ENCODE results near the gene CKS2. TPM values are rescaled to one million over a fixed set of nuclear protein-coding genes. Genes with fewer than 3 reads are reported as not detected.
"Not testable (repeated sequence)": the region's sequence is repeated elsewhere in the genome, so short reads cannot be mapped to it uniquely, and the experiment has no call there.

Gene CKS2
- 370 and 380 TPM in 2 replicates for total RNA-seq (2014; rRNA removed; shearing (Covaris generic))
- 360 and 373 TPM in 2 replicates for polyA plus RNA-seq (2015; cell fraction: cytosol; rRNA removed)
- polyA plus RNA-seq (2015; cell fraction: nucleus; rRNA removed), result 152 and 158 TPM in 2 replicates

DNA sequence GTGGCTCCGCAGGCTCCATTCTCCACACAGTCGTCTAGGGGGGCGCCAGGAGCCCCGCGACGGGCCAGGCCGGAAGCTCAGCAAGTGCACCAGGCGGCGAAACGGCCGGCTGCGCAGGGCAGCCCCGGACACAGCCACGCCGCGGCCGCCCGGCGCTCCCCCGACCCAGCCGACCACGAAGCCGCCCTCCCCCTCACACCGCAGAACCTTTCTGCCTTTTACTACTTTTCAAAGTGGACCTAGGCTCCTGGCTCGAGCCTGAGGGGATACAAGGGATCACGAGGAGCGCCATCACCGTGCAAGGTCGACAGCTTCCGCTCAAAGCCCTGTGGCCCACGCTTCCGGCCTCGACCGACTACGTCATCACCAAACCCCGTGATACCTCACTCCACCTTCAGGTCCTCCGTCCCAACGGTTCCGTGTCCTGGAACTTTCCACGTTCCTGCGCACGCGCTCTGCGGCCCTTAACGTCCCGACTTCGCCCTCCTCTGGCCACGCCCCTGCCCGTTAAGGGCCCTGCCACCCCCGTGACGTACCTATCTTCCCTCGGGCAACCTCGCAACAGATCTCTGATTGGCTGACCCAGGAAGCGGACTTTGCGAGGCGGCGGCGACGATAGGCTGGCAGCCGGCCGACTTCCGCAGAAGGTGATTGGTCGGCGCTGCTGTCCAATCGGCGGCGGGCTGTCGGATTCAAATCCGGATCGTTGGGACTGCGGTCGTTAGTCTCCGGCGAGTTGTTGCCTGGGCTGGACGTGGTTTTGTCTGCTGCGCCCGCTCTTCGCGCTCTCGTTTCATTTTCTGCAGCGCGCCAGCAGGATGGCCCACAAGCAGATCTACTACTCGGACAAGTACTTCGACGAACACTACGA lies at the start of gene CKS2:
TSS of gene CKS2 (plus strand) at position 721 of the 871 bp plus-strand sequence. CDS start at position 819, 98 bp downstream.
- peak; percentile 100 for DNase-seq (ENCODE audit: low read depth)

GRCh38 chr9:89273528-89274279 lies 37.3 kb upstream of the CKS2 start:
- no peak for DNase-seq (ENCODE audit: low read depth)

DNA sequence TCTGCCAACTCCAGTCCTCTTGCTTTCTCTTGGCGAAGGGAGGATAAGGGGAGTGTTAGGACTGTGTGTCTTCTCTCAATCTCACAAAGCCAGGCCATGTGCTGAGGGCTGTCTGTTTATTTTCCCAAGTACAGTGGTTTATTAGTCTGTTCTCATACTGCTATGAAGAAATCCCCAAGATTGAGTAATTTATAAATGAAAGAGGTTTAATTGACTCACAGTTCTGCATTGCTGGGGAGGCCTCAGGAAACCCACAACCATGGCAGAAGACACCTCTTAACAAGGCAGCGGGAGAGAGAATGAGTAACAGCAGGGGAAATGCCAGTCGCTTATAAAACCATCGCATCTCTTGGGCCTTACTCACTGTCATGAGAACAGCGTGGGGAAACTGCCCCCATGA lies 36.2 kb upstream of the CKS2 start:
- peak; percentile 96 for DNase-seq (ENCODE audit: low read depth)

- not testable (repeated sequence) for DNase-seq (ENCODE audit: low read depth)
Measured at GRCh38 chr9:89276040-89276439, 35.0 kb upstream of the CKS2 start.

DNA sequence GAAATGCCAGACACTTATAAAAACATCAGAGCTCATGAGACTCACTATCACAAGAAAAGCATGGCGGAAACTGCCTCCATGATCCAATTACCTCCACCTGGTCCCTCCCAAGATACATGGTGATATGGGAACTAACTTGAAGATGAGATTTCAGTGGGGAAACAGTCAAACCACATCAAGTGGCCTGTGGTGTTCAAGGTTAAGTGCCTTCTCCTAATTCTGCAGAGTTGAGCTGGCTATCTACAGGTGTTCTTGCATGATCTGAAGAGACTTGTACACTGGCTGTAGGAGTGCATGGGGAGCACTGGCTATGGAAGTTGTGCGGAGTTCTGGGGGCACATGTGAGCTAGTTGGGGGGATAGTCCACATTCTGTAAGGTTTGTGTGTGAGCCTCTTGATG lies 34.0 kb upstream of the CKS2 start:
- no peak for DNase-seq (ENCODE audit: low read depth)

DNA sequence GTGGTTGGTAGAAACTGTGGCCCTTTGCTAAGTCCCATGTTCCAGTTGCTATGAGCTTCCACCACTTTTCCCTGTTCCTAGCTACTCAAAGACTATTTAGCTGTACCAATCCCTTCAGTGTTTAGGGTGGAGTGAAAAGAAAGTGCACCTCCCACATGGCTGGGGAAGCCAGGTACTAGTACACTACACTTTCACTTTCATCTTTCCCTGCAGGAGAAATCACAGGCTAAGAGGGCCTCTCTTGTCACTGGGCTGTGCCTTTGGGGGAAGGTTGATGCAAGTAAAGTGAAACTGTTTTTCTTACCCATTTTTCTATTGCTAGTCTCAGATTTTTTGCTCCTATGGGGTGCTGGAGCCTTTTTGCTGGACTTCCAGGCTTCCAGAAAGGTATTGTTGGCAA lies 33.5 kb upstream of the CKS2 start:
- DNase-seq (ENCODE audit: low read depth), result no peak

DNA sequence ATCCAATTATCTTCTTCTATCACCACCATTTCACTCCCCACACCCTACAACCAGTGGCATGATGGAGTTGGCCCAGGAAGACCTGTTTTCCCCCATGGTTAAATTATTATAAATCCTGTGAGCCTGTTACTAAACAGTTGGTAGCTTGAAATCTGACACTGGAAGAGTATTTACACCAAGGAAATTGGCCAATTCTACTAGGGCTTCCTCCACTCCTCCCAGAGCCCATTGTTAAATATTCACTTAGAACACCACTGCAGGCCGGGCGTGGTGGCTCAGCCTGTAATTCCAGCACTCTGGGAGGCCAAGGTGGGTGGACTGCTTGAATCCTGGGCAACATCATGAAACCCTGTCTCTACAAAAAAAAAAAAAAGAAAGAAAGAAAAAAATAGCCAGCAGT lies 32.4 kb upstream of the CKS2 start:
- DNase-seq (ENCODE audit: low read depth), result no peak

- peak; percentile 23 for DNase-seq (ENCODE audit: low read depth)
Measured at GRCh38 chr9:89278997-89279739, 31.8 kb upstream of the CKS2 start.

GRCh38 chr9:89281106-89281505 lies 29.9 kb upstream of the CKS2 start:
- DNase-seq (ENCODE audit: low read depth), result no peak

GRCh38 chr9:89282248-89282968 lies 28.6 kb upstream of the CKS2 start:
- not testable (repeated sequence) for DNase-seq (ENCODE audit: low read depth)

DNA sequence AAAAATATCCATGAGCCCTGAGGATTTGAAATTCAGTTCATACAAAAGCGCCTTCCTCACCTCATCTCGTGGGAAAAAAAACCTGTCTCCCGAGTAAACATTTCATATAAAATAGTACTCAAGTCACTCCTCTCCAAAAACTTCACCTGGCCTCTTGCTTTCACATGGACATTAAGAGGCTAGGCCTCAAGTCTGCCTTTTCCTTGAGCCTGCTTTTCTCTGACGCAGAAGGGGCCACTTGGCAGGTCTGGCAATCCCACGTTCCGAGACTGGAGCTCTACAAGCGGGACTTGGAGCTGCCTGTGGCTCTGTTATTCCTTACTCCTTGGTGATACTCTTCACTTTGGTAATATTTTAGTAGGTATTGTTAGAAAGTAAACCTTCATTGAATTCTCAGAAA lies 26.9 kb upstream of the CKS2 start:
- no peak for DNase-seq (ENCODE audit: low read depth)

DNA sequence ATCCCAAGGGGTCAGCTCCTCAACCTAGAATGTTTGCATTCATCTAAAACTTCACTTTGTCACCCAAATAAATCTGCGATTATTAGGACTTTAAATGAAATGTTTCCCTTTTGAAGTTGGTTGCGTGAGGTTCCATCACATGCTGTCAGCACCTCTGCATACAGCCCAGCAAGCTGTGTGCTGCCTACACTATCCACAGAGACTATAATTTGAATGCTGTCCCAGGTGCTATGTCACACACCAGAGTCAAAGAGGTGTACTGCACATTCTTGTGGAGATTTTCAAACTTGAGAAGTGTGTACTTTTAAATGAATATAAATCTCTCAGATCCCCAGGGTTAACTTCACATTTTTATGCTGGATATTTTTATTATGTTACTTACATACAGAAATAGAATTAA lies 19.3 kb upstream of the CKS2 start:
- no peak for DNase-seq (ENCODE audit: low read depth)

GRCh38 chr9:89293014-89293413 lies 18.0 kb upstream of the CKS2 start:
- DNase-seq (ENCODE audit: low read depth), result no peak

GRCh38 chr9:89295400-89295799 lies 15.6 kb upstream of the CKS2 start:
- DNase-seq (ENCODE audit: low read depth), result no peak

DNA sequence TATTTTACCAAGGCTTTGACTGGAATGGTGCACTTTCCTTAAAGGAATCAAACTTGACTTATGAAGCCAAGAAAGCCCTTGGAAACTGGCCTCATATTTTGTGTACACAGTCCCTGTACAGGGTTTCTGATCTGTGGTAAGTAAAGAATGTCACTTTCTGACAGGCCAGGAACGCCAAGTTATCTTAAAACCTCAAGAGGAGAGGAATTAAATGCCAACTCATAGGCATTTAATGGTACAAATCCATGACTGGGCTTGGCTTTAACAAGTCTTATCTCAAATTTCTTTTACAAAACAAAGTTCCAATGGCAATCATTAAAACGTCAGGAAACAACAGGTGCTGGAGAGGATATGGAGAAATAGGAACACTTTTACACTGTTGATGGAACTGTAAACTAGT lies 9.0 kb upstream of the CKS2 start:
- DNase-seq (ENCODE audit: low read depth), result not testable (repeated sequence)

GRCh38 chr9:89304020-89304833 lies 6.8 kb upstream of the CKS2 start:
- no peak for DNase-seq (ENCODE audit: low read depth)

GRCh38 chr9:89304834-89305188 lies 6.2 kb upstream of the CKS2 start:
- no peak for DNase-seq (ENCODE audit: low read depth)

DNA sequence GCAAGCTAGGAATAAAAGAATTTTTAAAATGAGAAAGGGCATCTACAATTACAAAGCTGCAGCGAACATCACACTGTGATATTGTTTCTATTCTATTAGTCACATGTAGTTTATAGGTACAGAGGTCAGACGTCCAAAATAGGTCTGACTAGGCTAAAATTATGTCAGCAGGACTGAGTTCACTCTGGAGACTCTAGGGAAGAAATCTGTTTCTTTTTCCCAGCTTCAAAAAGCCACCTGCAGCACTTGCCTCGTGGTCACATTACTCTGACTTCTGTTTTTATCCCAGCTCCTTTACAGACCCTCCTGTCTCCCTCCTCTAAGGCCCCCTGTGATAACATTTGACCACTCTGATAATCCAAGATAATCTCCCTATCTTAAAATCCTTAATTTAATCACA lies 5.1 kb upstream of the CKS2 start:
- no peak for DNase-seq (ENCODE audit: low read depth)

DNA sequence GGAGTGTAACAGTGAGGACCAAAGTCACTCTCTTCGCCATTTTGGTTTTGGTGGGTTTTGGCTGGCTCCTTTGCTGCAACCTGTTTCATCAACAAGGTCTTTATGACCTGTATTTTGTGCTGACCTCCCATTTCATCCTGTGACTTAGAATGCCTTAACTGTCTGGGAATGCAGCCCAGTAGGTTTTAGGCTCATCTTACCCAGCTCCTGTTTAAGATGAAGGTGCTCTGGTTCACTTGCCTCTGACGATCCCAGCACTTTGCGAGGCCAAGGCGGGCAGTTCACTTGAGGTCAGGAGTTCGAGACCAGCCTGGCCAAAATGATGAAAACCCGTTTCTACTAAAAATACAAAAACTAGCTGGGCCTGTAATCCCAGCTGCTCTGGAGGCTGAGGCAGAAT lies 1.8 kb upstream of the CKS2 start:
- no peak for DNase-seq (ENCODE audit: low read depth)

Measured in HT1080 (cell line).